ENCODE measurements around the gene DDX49. TPM values are rescaled to one million over a fixed set of nuclear protein-coding genes. Genes with fewer than 3 reads are reported as not detected.

DDX49 gene
- total and polyA plus RNA-seq, 2 of the 4 experiments (the other 2 are of a cell fraction), result 50.9 to 52.1 TPM

GRCh38 chr19:18924684-18925213 lies 5.2 kb downstream of the DDX49 start:
- CTCF ChIA-PET, result no interaction called here
- dilution Hi-C loops (cut with HindIII; ENCODE audit: low sequenced_read_pairs, unreplicated experiment), result no loop called here

More at GRCh38 chr19:18924684-18925213, 5.2 kb downstream of the DDX49 start:
- Histone ChIP-seq H3K79me1 (ENCODE audit: low read depth in 1 of 2, low read length in 2 of 2) (peaks cover 18 to 38% of the 10 kb centered on the region in 2 experiments), H2BK5ac (ENCODE audit: low read depth, low read length, poor library complexity, severe bottlenecking) (no peak overlapping the region), H4K91ac (ENCODE audit: insufficient read depth, low read depth, low read length) (no peak overlapping the region), H2BK15ac (ENCODE audit: low read depth, low read length) (no peak overlapping the region), H2BK120ac (ENCODE audit: low read depth, low read length) (no peak overlapping the region), H3K27ac (ENCODE audit: insufficient read depth, low read length) (no peak overlapping the region), H2AK5ac (ENCODE audit: low read depth, low read length) (no peak overlapping the region), H3K4me1 (ENCODE audit: control insufficient read depth, insufficient read depth, low read length) (peaks cover 5% of the 10 kb centered on the region), H4K5ac (ENCODE audit: low read depth, low read length) (no peak overlapping the region), H3K9me1 (ENCODE audit: insufficient read depth, low read length) (peaks cover 7% of the 10 kb centered on the region), H4K8ac (ENCODE audit: low read depth in 2 of 2, low read length in 2 of 2) (no peak overlapping the region), H3K9me3 (ENCODE audit: control insufficient read depth, insufficient read depth, low read length) (no peaks in the 10 kb centered on the region), H2AK9ac (replicated peaks; ENCODE audit: low read depth, low read length, poor library complexity) (no peak overlapping the region), H3K23ac (ENCODE audit: low read depth, low read length) (no peak overlapping the region), H3K27me3 (ENCODE audit: control insufficient read depth, insufficient read depth, low read length) (no peaks in the 10 kb centered on the region), H3K18ac (ENCODE audit: low read depth, low read length) (no peak overlapping the region), H3K4me2 (ENCODE audit: low read depth, low read length) (no peak overlapping the region), H2AFZ (replicated peaks; ENCODE audit: low read length, poor library complexity) (no peak overlapping the region), H3K56ac (ENCODE audit: extremely low read depth, insufficient read depth, low read length) (no peak overlapping the region), H3K9ac (ENCODE audit: low read depth, low read length) (no peak overlapping the region), H2BK20ac (ENCODE audit: low read depth, low read length) (no peak overlapping the region), H3K4ac (ENCODE audit: low read depth, low read length) (no peak overlapping the region), H4K20me1 (ENCODE audit: insufficient read depth, low read length) (peaks cover 32% of the 10 kb centered on the region), H3K14ac (replicated peaks; ENCODE audit: low read depth, low read length) (no peak overlapping the region), H3K36me3 (ENCODE audit: control insufficient read depth, insufficient read depth, low read length) (peaks cover 62% of the 10 kb centered on the region), H3K4me3 (ENCODE audit: insufficient read depth, low read depth, low read length) (no peak overlapping the region)
- intact Hi-C loops (cut with micrococcal nuclease), result no loop called here
- POLR2A ChIA-PET (ENCODE audit: unreplicated experiment), result no interaction called here
- DNase-seq, result no peak
- in situ Hi-C loops (cut with MboI; ENCODE audit: low sequenced_read_pairs), result no loop called here
- ATAC-seq (ENCODE audit: low read depth), result no peak
- WGBS, 2 experiments (ENCODE audit: extremely low coverage in 2 of 2, insufficient read length in 1 of 2), result 100% methylated on average over 1 of the region's 15 CpGs; no CpG with 5 or more reads in 1 of the 2 experiments
- BruUV-seq (replicated peaks), result no TSS peak
- TF ChIP-seq BHLHE40 (IDR thresholded peaks at IDR 0.05; ENCODE audit: low read depth, low read length) (no peak), RAD21 (IDR thresholded peaks at IDR 0.05; ENCODE audit: low read length) (no peak)
